ENCODE measurements around the gene EXOC3L1.

GRCh38 chr16:67230809-67231660 lies 41.1 kb upstream of the EXOC3L1 start:
- TF ChIP-seq CEBPB (IDR thresholded peaks at IDR 0.05) = no peak
- no peak for TF ChIP-seq EP300 (IDR thresholded peaks at IDR 0.05; ENCODE audit: borderline replicate concordance)
